GM18498 (cell line): Measurements from ENCODE around the gene THSD7A.

Source experiments
- ATAC-seq: cut with Tn5 transposase; IDR thresholded peaks from one replicate; pipeline ENCODE4 v1.9.1; 2021; ENCODE audit warnings: mild to moderate bottlenecking, moderate library complexity; ENCODE audit not compliant: unreplicated experiment

Gene THSD7A

GRCh38 chr7:11648980-11649379 lies 183.0 kb downstream of the THSD7A start:
- no peak for ATAC-seq

GRCh38 chr7:11648101-11648500 lies 183.9 kb downstream of the THSD7A start:
- ATAC-seq, result no peak

GRCh38 chr7:11642841-11643240 lies 189.2 kb downstream of the THSD7A start:
- ATAC-seq, result no peak

- no peak for ATAC-seq
Observed at GRCh38 chr7:11642276-11642675, 189.7 kb downstream of the THSD7A start.

- ATAC-seq, result no peak
Observed at GRCh38 chr7:11638011-11638774, 193.8 kb downstream of the THSD7A start.

GRCh38 chr7:11636274-11636673 lies 195.7 kb downstream of the THSD7A start:
- no peak for ATAC-seq

GRCh38 chr7:11633310-11633709 lies 198.7 kb downstream of the THSD7A start:
- ATAC-seq, result no peak

GRCh38 chr7:11630355-11630754 lies 201.6 kb downstream of the THSD7A start:
- no peak for ATAC-seq

- ATAC-seq, result no peak
Observed at GRCh38 chr7:11625669-11626068, 206.3 kb downstream of the THSD7A start.

GRCh38 chr7:11623093-11623678 lies 208.8 kb downstream of the THSD7A start:
- ATAC-seq, result no peak

- ATAC-seq, result no peak
Observed at GRCh38 chr7:11620406-11621253, 211.4 kb downstream of the THSD7A start.

GRCh38 chr7:11616466-11616865 lies 215.5 kb downstream of the THSD7A start:
- ATAC-seq, result no peak

- no peak for ATAC-seq
Observed at GRCh38 chr7:11615174-11615573, 216.8 kb downstream of the THSD7A start.

- ATAC-seq, result peak; percentile 88
Observed at GRCh38 chr7:11613292-11613930, 218.6 kb downstream of the THSD7A start.

GRCh38 chr7:11612737-11613136 lies 219.3 kb downstream of the THSD7A start:
- no peak for ATAC-seq

GRCh38 chr7:11609096-11609670 lies 222.8 kb downstream of the THSD7A start:
- ATAC-seq, result no peak

GRCh38 chr7:11607686-11608085 lies 224.3 kb downstream of the THSD7A start:
- ATAC-seq, result no peak

GRCh38 chr7:11605749-11606148 lies 226.2 kb downstream of the THSD7A start:
- ATAC-seq, result no peak

- ATAC-seq, result no peak
Observed at GRCh38 chr7:11604505-11604904, 227.5 kb downstream of the THSD7A start.

GRCh38 chr7:11601761-11602160 lies 230.2 kb downstream of the THSD7A start:
- ATAC-seq, result no peak

GRCh38 chr7:11593322-11593721 lies 238.7 kb downstream of the THSD7A start:
- ATAC-seq, result no peak
